ENCODE measurements around the gene CABLES1. TPM values are rescaled to one million over a fixed set of nuclear protein-coding genes. Genes with fewer than 3 reads are reported as not detected.

CABLES1 gene
- polyA plus RNA-seq, 6 donors from 2014 or later: 0.10 to 0.63 (median 0.21) TPM; not detected in 2

DNA sequence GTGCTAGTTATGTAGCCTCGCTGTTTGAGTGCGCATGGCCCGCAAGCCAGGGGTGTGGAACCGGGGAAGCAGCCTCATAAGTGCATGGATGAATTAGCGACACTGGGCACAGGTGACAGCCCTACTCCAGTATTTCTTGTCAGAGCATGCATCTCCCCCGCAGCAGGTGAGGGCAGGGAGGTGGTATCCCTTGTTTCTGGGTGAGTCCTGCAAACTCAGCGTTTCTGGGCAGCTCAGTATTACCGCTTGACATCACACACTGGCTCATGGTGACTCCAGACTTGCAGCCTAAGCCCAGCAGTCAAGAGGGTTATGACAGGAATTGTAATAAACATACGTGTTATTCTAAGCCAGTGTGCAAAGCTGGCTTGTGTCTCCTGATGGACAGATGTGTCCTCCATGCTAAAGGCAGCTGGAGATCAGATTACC lies 2.5 kb downstream of the CABLES1 start:
- Mint-ChIP-seq H3K4me1 (peaks cover 21 to 24% (median 23%) of the 10 kb centered on the region in 3 donors), H3K4me3 (peak overlapping the region in 6 of 8 donors; percentile 57 to 88 (median 67)), H3K27ac (no peak overlapping the region), H3K27me3 (peaks cover 26 to 51% (median 32%) of the 10 kb centered on the region in 3 donors), H3K9me3 (no peaks in the 10 kb centered on the region), H3K36me3 (no peaks in the 10 kb centered on the region)
- no peak for ATAC-seq (ENCODE audit: low read depth in 2 of 2)
- DNase-seq: no peak

- H3K9me3 Mint-ChIP-seq: no peaks in the 10 kb centered on the region
- H3K27ac Mint-ChIP-seq: no peak overlapping the region
- peaks cover 24 to 27% (median 27%) of the 10 kb centered on the region in 3 donors for H3K4me1 Mint-ChIP-seq
- H3K4me3 Mint-ChIP-seq: peak overlapping the region in 1 of 8 donors; percentile 57
- no peak for ATAC-seq (ENCODE audit: low read depth in 2 of 2)
- peaks cover 26 to 51% (median 32%) of the 10 kb centered on the region in 3 donors for H3K27me3 Mint-ChIP-seq
- DNase-seq: no peak
- H3K36me3 Mint-ChIP-seq: no peaks in the 10 kb centered on the region
These were observed 3.2 kb downstream of the CABLES1 start for GRCh38 chr18:23138471-23138870.

- ATAC-seq (ENCODE audit: low read depth in 2 of 2) (no peak), DNase-seq (no peak)
- Mint-ChIP-seq H3K27ac (no peak overlapping the region), H3K4me1 (peaks cover 11 to 22% (median 16%) of the 10 kb centered on the region in 3 donors), H3K9me3 (no peaks in the 10 kb centered on the region), H3K27me3 (peaks cover 20 to 45% (median 21%) of the 10 kb centered on the region in 3 donors), H3K4me3 (no peak overlapping the region), H3K36me3 (peaks cover 0 to 4% of the 10 kb centered on the region in 2 donors)
These were observed 6.1 kb downstream of the CABLES1 start for GRCh38 chr18:23141104-23141999.

DNA sequence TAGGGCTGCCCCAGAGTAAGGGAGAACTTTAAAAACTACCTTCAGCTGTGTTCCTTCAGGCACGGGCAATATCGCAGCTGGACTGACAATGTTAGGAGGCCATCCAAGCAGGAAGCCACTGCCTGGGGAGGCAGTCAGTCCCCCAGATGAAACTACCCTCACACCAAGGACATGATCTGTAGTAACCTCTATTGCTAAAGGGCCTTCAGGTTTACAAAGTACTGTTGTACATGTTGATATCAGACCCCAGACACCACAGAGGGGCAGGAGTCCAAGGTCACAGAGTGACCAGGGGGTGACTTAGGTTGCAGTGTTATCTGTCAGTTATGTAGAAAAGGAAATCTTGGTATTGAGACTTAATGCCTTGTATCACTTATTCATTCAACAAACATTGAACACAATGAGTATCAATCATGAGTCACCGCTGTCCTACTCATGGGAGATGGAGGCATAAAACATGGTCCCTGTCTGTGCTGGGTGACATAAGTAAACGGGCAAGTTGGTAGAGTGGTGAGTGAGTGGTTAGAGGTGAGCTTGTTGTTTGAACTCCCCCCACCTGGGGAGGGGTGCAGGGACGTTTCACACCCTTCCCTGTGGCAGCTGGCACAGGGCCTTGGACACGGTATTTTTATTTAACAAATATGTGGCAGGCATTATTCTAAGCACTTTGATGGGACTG lies 7.1 kb downstream of the CABLES1 start:
- peaks cover 13 to 35% (median 15%) of the 10 kb centered on the region in 3 donors for H3K27me3 Mint-ChIP-seq
- peak overlapping the region in 2 of 6 donors; percentile 49 to 57 for H3K27ac Mint-ChIP-seq
- peaks cover 0 to 4% of the 10 kb centered on the region in 2 donors for H3K36me3 Mint-ChIP-seq
- peaks cover 1 to 13% (median 8%) of the 10 kb centered on the region in 3 donors for H3K4me1 Mint-ChIP-seq
- DNase-seq (no peak), ATAC-seq (ENCODE audit: low read depth in 2 of 2) (no peak)
- H3K4me3 Mint-ChIP-seq: no peak overlapping the region
- H3K9me3 Mint-ChIP-seq: no peaks in the 10 kb centered on the region

- Mint-ChIP-seq H3K4me1 (peaks cover 0 to 13% (median 8%) of the 10 kb centered on the region in 3 donors), H3K27me3 (peaks cover 6 to 26% (median 7%) of the 10 kb centered on the region in 3 donors), H3K9me3 (no peaks in the 10 kb centered on the region), H3K36me3 (peaks cover 0 to 4% of the 10 kb centered on the region in 2 donors), H3K4me3 (no peak overlapping the region), H3K27ac (peak overlapping the region in 3 of 6 donors; percentile 12 to 64 (median 13))
- peak; percentile 30 to 42 for ATAC-seq (ENCODE audit: low read depth in 2 of 2)
- DNase-seq: no peak
These were observed 7.9 kb downstream of the CABLES1 start for GRCh38 chr18:23143016-23143814.

DNA sequence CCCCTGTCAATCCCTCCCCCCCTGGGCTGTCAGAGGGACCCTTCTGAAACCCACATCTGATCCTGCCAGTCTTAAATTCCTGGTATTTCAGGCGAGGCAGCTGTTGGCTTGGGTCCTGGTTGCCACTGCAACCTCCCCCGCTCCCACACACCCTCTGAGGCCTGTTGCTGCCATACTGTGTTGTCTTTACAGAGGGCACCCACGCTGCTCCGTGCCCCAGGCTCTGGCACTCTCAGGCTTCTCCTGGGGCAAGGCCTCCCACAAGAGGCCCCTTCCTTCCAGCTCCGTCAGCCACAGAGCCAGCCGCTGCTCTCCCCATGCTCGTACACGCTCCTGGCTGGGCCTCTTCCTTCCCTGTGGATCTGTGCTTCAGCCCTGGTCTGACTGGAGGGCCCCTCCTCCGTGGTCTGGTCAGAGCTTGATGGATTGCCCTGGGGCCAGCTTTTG lies 8.6 kb downstream of the CABLES1 start:
- no peak for ATAC-seq (ENCODE audit: low read depth in 2 of 2)
- Mint-ChIP-seq H3K9me3 (no peaks in the 10 kb centered on the region), H3K27me3 (peaks cover 5 to 23% (median 6%) of the 10 kb centered on the region in 3 donors), H3K36me3 (peaks cover 0 to 4% of the 10 kb centered on the region in 2 donors), H3K4me3 (no peak overlapping the region), H3K27ac (peak overlapping the region in 5 of 6 donors; percentile 12 to 87 (median 70)), H3K4me1 (peaks cover 0 to 13% (median 8%) of the 10 kb centered on the region in 3 donors)
- no peak for DNase-seq

GRCh38 chr18:23144640-23145039 lies 9.4 kb downstream of the CABLES1 start:
- DNase-seq: no peak
- Mint-ChIP-seq H3K9me3 (no peaks in the 10 kb centered on the region), H3K27ac (no peak overlapping the region), H3K4me1 (peaks cover 0 to 13% (median 8%) of the 10 kb centered on the region in 3 donors), H3K4me3 (no peak overlapping the region), H3K36me3 (peaks cover 0 to 4% of the 10 kb centered on the region in 2 donors), H3K27me3 (peaks cover under 1 to 19% (median 6%) of the 10 kb centered on the region in 3 donors)
- ATAC-seq (ENCODE audit: low read depth in 2 of 2): no peak

- Mint-ChIP-seq H3K27ac (no peak overlapping the region), H3K9me3 (no peaks in the 10 kb centered on the region), H3K4me3 (no peak overlapping the region), H3K36me3 (peaks cover 0 to 4% of the 10 kb centered on the region in 2 donors), H3K27me3 (peaks cover 0 to 10% (median 6%) of the 10 kb centered on the region in 3 donors), H3K4me1 (peaks cover 0 to 13% (median 8%) of the 10 kb centered on the region in 3 donors)
- DNase-seq (no peak), ATAC-seq (ENCODE audit: low read depth in 2 of 2) (no peak)
These were observed 10.3 kb downstream of the CABLES1 start for GRCh38 chr18:23145621-23146020.

DNA sequence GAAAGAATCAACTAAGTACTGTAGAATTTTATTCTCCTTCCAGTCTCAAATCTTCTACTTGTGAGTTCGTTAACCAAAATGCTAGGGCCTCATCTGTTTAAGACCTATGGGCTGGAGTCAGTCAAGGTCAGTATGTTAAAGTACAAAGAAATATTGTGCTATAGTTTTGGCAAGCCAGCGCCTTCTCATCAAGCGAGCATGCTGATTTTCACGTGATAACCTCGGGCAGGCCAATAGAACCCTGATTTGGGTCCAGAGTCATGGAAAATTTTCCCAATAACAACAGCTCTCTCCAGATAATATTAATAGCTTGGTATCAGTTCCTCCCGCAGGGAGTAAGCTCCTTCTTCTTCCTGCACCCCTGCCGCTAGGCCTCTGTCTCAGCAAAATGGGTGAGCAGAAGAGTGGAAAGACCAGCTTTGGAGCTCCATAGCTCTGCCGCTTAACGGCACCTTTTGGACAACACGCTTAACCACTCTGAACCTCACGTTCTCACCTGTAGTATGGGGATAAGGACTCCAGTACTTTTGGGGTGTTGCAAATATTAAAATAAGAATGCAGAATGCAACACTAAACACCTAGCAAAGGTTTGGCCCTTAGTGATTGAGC lies 11.7 kb downstream of the CABLES1 start:
- no peak for ATAC-seq (ENCODE audit: low read depth in 2 of 2)
- Mint-ChIP-seq H3K36me3 (peaks cover 0 to 4% of the 10 kb centered on the region in 2 donors), H3K9me3 (peaks cover 0 to 2% (median 0%) of the 10 kb centered on the region in 7 donors), H3K27me3 (peaks cover 0 to 6% (median 0%) of the 10 kb centered on the region in 3 donors), H3K27ac (peak overlapping the region in 1 of 6 donors; percentile 22), H3K4me1 (peaks cover 0 to 13% (median 8%) of the 10 kb centered on the region in 3 donors), H3K4me3 (no peak overlapping the region)
- no peak for DNase-seq

GRCh38 chr18:23148382-23148781 lies 13.1 kb downstream of the CABLES1 start:
- DNase-seq: no peak
- peaks cover 0 to 4% of the 10 kb centered on the region in 2 donors for H3K36me3 Mint-ChIP-seq
- H3K27me3 Mint-ChIP-seq: peaks cover 0 to 6% (median 0%) of the 10 kb centered on the region in 3 donors
- peaks cover 0 to 2% (median 0%) of the 10 kb centered on the region in 7 donors for H3K9me3 Mint-ChIP-seq
- no peak overlapping the region for H3K27ac Mint-ChIP-seq
- H3K4me1 Mint-ChIP-seq: peaks cover 0 to 7% (median 4%) of the 10 kb centered on the region in 3 donors
- ATAC-seq (ENCODE audit: low read depth in 2 of 2): no peak
- no peak overlapping the region for H3K4me3 Mint-ChIP-seq

- peaks cover 0 to 2% (median 0%) of the 10 kb centered on the region in 7 donors for H3K9me3 Mint-ChIP-seq
These were observed 14.3 kb downstream of the CABLES1 start for GRCh38 chr18:23149570-23149969.

GRCh38 chr18:23151414-23152099 lies 16.3 kb downstream of the CABLES1 start:
- peak overlapping the region in 1 of 6 donors; percentile 43 for H3K27ac Mint-ChIP-seq
- peaks cover 0 to 7% (median 0%) of the 10 kb centered on the region in 3 donors for H3K27me3 Mint-ChIP-seq
- H3K4me3 Mint-ChIP-seq: peak overlapping the region in 1 of 8 donors; percentile 5
- no peaks in the 10 kb centered on the region for H3K36me3 Mint-ChIP-seq
- ATAC-seq (ENCODE audit: low read depth in 2 of 2) (no peak), DNase-seq (no peak)
- peaks cover 0 to 2% (median 0%) of the 10 kb centered on the region in 7 donors for H3K9me3 Mint-ChIP-seq
- H3K4me1 Mint-ChIP-seq: no peaks in the 10 kb centered on the region

More at GRCh38 chr18:23149570-23149969, 14.3 kb downstream of the CABLES1 start:
- no peak for DNase-seq
- ATAC-seq (ENCODE audit: low read depth in 2 of 2): no peak
- Mint-ChIP-seq H3K36me3 (peaks cover 0 to 4% of the 10 kb centered on the region in 2 donors), H3K4me3 (no peak overlapping the region), H3K27ac (no peak overlapping the region), H3K4me1 (no peaks in the 10 kb centered on the region), H3K27me3 (no peaks in the 10 kb centered on the region)
